Measurements from ENCODE around the gene APOL3.
"Not testable (repeated sequence)": the region's sequence is repeated elsewhere in the genome, so short reads cannot be mapped to it uniquely, and the experiment has no call there.

Gene APOL3

DNA sequence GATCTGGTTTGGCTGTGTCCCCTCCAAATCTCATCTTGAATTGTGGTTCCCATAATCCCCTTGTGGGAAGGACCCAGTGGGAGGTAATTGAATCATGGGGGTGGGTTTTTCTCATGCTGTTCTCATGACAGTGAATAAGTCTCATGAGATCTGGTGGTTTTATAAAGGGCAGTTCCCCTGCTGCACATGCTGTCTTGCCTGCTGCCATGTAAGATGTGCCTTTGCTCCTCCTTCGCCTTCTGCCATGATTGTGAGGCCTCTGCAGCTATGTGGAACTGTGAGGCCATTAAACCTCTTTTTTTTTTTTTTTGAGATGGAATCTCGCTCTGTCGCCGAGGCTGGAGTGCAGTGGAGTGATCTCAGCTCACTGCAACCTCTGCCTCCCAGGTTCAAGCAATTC, 59.6 kb downstream of the APOL3 start:
- not testable (repeated sequence) for DNase-seq (ENCODE audit: low read depth)

DNA sequence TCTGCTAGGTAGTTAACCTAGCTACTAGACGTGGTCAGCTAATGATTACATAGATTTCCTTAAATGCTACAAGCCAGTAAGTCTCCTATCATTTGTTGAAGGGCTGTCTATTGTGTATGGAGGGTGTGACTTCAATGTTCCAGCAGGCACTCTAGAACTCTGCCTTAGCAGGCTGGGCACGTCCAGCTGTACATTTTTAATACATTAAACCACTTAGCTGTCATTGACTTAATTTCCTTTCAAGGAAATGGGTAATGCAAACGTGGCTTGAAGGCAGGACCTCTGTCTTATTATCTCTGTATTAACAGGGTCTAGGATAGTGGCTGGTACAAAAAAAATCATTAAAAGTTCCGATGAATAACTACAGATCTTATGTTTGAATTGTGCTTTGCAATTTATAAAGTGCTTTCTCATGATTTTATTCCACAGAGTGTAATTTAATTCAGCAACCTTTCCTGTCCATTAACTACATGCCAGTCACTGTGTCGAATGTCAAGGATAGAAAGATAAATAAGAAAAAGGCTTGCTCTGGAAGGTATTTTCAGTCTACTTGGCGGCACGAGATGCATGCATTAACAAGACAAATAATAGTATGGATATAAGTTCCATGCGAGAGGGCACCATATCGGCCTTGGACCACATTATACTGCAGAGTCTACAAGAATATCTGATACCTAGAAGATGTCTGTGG, 60.3 kb downstream of the APOL3 start:
- no peak for DNase-seq (ENCODE audit: low read depth)

DNA sequence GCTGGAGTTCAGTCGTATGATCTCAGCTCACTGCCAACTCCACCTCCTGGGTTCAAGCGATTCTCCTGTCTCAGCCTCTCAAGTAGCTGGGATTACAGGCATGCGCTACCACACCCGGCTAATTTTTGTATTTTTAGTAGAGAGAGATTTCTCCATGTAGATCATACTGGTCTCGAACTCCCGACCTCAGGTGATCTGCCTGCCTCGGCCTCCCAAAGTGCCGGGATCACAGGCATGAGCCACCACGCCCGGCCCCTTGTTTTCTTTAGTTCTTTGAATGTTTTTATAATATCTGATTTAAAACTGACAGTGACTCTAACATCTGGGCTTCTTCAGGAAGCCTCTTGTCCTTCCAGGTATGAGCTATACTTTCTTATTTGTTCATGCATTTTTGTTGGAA, 61.0 kb downstream of the APOL3 start:
- DNase-seq (ENCODE audit: low read depth): not testable (repeated sequence)

DNA sequence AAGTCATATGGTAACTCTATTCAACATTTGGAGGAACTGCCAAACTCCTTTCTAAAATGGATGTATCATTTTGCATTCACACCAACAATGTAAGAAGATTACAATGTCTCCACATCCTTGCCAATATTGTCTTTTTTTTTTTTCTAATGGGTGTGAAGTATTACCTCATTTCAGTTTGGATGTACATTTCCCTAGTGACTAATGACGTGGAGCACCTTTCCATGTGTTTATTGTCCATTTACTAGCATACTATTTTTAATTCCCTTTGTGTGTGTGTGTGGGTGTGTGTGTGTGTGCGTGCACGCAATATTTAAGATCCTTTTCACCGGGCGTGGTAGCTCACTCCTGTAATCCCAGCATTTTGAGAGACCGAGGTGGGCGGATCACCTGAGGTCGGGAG, 62.7 kb downstream of the APOL3 start:
- no peak for DNase-seq (ENCODE audit: low read depth)

DNA sequence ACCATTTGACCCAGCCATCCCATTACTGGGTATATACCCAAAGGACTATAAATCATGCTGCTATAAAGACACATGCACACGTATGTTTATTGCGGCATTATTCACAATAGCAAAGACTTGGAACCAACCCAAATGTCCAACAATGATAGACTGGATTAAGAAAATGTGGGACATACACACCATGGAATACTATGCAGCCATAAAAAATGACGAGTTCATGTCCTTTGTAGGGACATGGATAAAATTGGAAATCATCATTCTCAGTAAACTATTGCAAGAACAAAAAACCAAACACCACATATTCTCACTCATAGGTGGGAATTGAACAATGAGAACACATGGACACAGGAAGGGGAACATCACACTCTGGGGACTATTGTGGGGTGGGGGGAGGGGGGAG, 69.8 kb downstream of the APOL3 start:
- not testable (repeated sequence) for DNase-seq (ENCODE audit: low read depth)

Measured in HS-27A (cell line).